Measurements from ENCODE around the gene FLNB.

GRCh38 chr3:58099865-58100264 lies 91.6 kb downstream of the FLNB start:
- no peak for TF ChIP-seq CTCF (conservative IDR thresholded peaks at IDR 0.05)
- TF ChIP-seq ZFX (IDR thresholded peaks at IDR 0.05): no peak
